Fibroblast of lung (primary cell): Measurements from ENCODE around the gene DMRT2. TPM values are rescaled to one million over a fixed set of nuclear protein-coding genes. Genes with fewer than 3 reads are reported as not detected.

Experiments
- DNase-seq, 2 donors: peaks; one replicate each; pipeline versions ENCODE4 v3.0.0 to v3.0.0-alpha.2; 2010; ENCODE audit warnings: low read depth in 2 of 2
- H2AFZ ChIP-seq: 2 replicates; pipeline ENCODE4 v1.5.1; 2012; ENCODE audit warnings: low read length, control low read depth, inconsistent platforms
- H3K27ac ChIP-seq: 2 replicates; pipeline ENCODE4 v1.5.1; 2011; ENCODE audit warnings: low read length, control low read depth; ENCODE audit not compliant: insufficient read depth
- H3K27me3 ChIP-seq: 2 replicates; pipeline ENCODE4 v1.5.1; 2011; ENCODE audit warnings: mild to moderate bottlenecking, low read length; ENCODE audit not compliant: control insufficient read depth, insufficient read depth
- H3K36me3 ChIP-seq: 2 replicates; pipeline ENCODE4 v1.5.1; 2011; ENCODE audit warnings: low read length; ENCODE audit not compliant: control insufficient read depth, insufficient read depth
- H3K4me1 ChIP-seq: 2 replicates; pipeline ENCODE4 v1.5.1; 2011; ENCODE audit warnings: low read length; ENCODE audit not compliant: control insufficient read depth, insufficient read depth; ENCODE audit errors: extremely low read depth
- H3K4me2 ChIP-seq: 2 replicates; pipeline ENCODE4 v1.5.1; 2011; ENCODE audit warnings: low read length, control low read depth; ENCODE audit not compliant: insufficient read depth; ENCODE audit errors: extremely low read depth
- H3K4me3 ChIP-seq, 4 experiments: fragments of 200-600 bp in 1 of 4; sonication (generic) in 1 of 4; replicated peaks in 1 of 4; 2 replicates each; pipeline ENCODE4 v1.5.1; 2011 to 2016; ENCODE audit warnings: low read length in 4 of 4, low read depth in 3 of 4, mild to moderate bottlenecking in 3 of 4, control low read depth in 2 of 4, inconsistent platforms in 1 of 4, mixed read lengths in 1 of 4; ENCODE audit not compliant: insufficient read depth in 1 of 4; ENCODE audit errors: control extremely low read depth in 1 of 4
- H3K79me2 ChIP-seq: 2 replicates; pipeline ENCODE4 v1.5.1; 2012; ENCODE audit warnings: mild to moderate bottlenecking, low read length, inconsistent platforms; ENCODE audit not compliant: control insufficient read depth, insufficient read depth
- H3K9ac ChIP-seq: 2 replicates; pipeline ENCODE4 v1.5.1; 2011; ENCODE audit warnings: mild to moderate bottlenecking, low read length, control low read depth; ENCODE audit not compliant: insufficient read depth
- H3K9me3 ChIP-seq: 2 replicates; pipeline ENCODE4 v1.5.1; 2012; ENCODE audit warnings: low read depth, low read length; ENCODE audit not compliant: control insufficient read depth, insufficient read depth
- H4K20me1 ChIP-seq: 2 replicates; pipeline ENCODE4 v1.5.1; 2011; ENCODE audit warnings: low read length; ENCODE audit not compliant: control insufficient read depth, insufficient read depth; ENCODE audit errors: extremely low read depth
- CTCF ChIP-seq, 2 donors: IDR thresholded peaks in 1 of 2; conservative IDR thresholded peaks in 1 of 2; 1 replicate in 1 of 2; 2 replicates in 1 of 2; pipeline ENCODE4 v1.5.1; 2011 to 2012; ENCODE audit warnings: low read length in 2 of 2, control low read depth in 1 of 2, inconsistent platforms in 1 of 2, low read depth in 1 of 2, mild to moderate bottlenecking in 1 of 2
- EZH2 ChIP-seq: IDR thresholded peaks from 2 replicates; pipeline ENCODE4 v1.5.1; 2012; ENCODE audit warnings: low read length, control low read depth, mild to moderate bottlenecking; ENCODE audit errors: missing control alignments
- polyA plus RNA-seq, 2 donors: library from polyadenylated mRNA; depleted of rRNA in 1 of 2; stranded (reverse) in 1 of 2; unstranded in 1 of 2; fragments of >200 nt; gene quantifications; 2 replicates each; pipeline ENCODE4 v1.2.1, GENCODE V29; 2011 to 2012; ENCODE audit warnings: missing spikeins in 1 of 2
- total RNA-seq: library from RNA; depleted of rRNA; stranded (reverse); fragments of >200 nt; gene quantifications from 2 replicates; pipeline ENCODE4 v1.2.1, GENCODE V29; 2014

The DMRT2 gene
- total and polyA plus RNA-seq, 2 donors (not counting 1 experiment from before 2014, with no cell fraction given): 0.16 TPM; not detected in 1

- no peak for TF ChIP-seq EZH2
- no peak for TF ChIP-seq CTCF (conservative IDR thresholded peaks at IDR 0.05 in 1 of 2, IDR thresholded peaks at IDR 0.05 in 1 of 2; ENCODE audit: low read depth in 1 of 2, low read length in 2 of 2)
- no peak overlapping the region for H3K4me2 ChIP-seq
- H3K27ac ChIP-seq: no peak overlapping the region
- H2AFZ ChIP-seq: no peak overlapping the region
- no peaks in the 10 kb centered on the region for H3K9me3 ChIP-seq
- H3K9ac ChIP-seq: no peak overlapping the region
- no peaks in the 10 kb centered on the region for H3K36me3 ChIP-seq
- no peaks in the 10 kb centered on the region for H3K4me1 ChIP-seq
- DNase-seq: no peak
- H3K4me3 ChIP-seq: no peak overlapping the region
- H3K79me2 ChIP-seq: no peaks in the 10 kb centered on the region
- H4K20me1 ChIP-seq: no peaks in the 10 kb centered on the region
- no peaks in the 10 kb centered on the region for H3K27me3 ChIP-seq
These were observed 21.6 kb downstream of the DMRT2 start for GRCh38 chr9:1071730-1072129.

- Histone ChIP-seq H3K4me3 (no peak overlapping the region), H3K9ac (no peak overlapping the region), H3K9me3 (no peaks in the 10 kb centered on the region), H3K27me3 (no peaks in the 10 kb centered on the region), H3K4me2 (no peak overlapping the region), H4K20me1 (no peaks in the 10 kb centered on the region), H3K27ac (no peak overlapping the region), H3K4me1 (no peaks in the 10 kb centered on the region), H3K79me2 (no peaks in the 10 kb centered on the region), H3K36me3 (no peaks in the 10 kb centered on the region), H2AFZ (no peak overlapping the region)
- TF ChIP-seq EZH2 (no peak), CTCF (conservative IDR thresholded peaks at IDR 0.05 in 1 of 2, IDR thresholded peaks at IDR 0.05 in 1 of 2; ENCODE audit: low read depth in 1 of 2, low read length in 2 of 2) (no peak)
- no peak for DNase-seq
These were observed 23.3 kb downstream of the DMRT2 start for GRCh38 chr9:1073497-1073896.

GRCh38 chr9:1077616-1078015 is 27.5 kb downstream of the DMRT2 start:
- H3K4me1 ChIP-seq: no peaks in the 10 kb centered on the region
- H3K27ac ChIP-seq: no peak overlapping the region
- no peak overlapping the region for H2AFZ ChIP-seq
- no peaks in the 10 kb centered on the region for H3K9me3 ChIP-seq
- DNase-seq: no peak
- no peaks in the 10 kb centered on the region for H3K79me2 ChIP-seq
- H4K20me1 ChIP-seq: no peaks in the 10 kb centered on the region
- no peaks in the 10 kb centered on the region for H3K27me3 ChIP-seq
- no peak overlapping the region for H3K4me2 ChIP-seq
- H3K9ac ChIP-seq: no peak overlapping the region
- TF ChIP-seq EZH2 (no peak), CTCF (conservative IDR thresholded peaks at IDR 0.05 in 1 of 2, IDR thresholded peaks at IDR 0.05 in 1 of 2; ENCODE audit: low read depth in 1 of 2, low read length in 2 of 2) (no peak)
- no peak overlapping the region for H3K4me3 ChIP-seq
- H3K36me3 ChIP-seq: no peaks in the 10 kb centered on the region
